ENCODE results near the gene CEP78.

DNA sequence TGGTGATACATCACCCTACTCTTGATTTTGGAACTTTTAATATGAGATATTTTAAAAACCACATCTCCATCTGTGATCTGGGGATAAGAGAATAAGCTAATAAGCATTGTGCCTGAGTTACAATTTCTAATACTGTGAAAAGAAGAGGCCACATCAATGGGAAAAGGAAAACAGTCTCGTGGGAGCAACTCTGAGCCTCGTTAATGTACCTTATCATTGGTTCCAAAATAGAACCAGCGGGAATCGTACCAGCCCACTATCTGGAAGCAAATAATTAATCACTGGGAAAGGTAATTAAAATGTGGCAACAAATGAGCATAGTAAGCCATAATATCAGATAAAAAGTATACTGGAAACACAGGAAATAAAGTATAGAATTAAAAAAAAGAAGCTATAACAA lies 28.0 kb upstream of the CEP78 start:
- TF ChIP-seq POLR2A (IDR thresholded peaks at IDR 0.05): no peak
- TF ChIP-seq, protein P1, sequence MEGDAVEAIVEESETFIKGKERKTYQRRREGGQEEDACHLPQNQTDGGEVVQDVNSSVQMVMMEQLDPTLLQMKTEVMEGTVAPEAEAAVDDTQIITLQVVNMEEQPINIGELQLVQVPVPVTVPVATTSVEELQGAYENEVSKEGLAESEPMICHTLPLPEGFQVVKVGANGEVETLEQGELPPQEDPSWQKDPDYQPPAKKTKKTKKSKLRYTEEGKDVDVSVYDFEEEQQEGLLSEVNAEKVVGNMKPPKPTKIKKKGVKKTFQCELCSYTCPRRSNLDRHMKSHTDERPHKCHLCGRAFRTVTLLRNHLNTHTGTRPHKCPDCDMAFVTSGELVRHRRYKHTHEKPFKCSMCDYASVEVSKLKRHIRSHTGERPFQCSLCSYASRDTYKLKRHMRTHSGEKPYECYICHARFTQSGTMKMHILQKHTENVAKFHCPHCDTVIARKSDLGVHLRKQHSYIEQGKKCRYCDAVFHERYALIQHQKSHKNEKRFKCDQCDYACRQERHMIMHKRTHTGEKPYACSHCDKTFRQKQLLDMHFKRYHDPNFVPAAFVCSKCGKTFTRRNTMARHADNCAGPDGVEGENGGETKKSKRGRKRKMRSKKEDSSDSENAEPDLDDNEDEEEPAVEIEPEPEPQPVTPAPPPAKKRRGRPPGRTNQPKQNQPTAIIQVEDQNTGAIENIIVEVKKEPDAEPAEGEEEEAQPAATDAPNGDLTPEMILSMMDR (IDR thresholded peaks at IDR 0.05): no peak
